GM12878 (cell line): ENCODE results near the gene SRGAP2C.
"Not testable (repeated sequence)": the region's sequence is repeated elsewhere in the genome, so short reads cannot be mapped to it uniquely, and the experiment has no call there.

ENCODE experiments used
- DPF2 ChIP-seq: fragments of 450-650 bp; IDR thresholded peaks from 2 replicates; pipeline ENCODE4 v1.6.1; 2017; ENCODE audit warnings: mild to moderate bottlenecking
- EGR1 ChIP-seq, 2 experiments: IDR thresholded peaks; 1 replicate in 1 of 2; 2 replicates in 1 of 2; pipeline ENCODE4 v1.6.1; 2011 to 2012; ENCODE audit warnings: low read depth in 2 of 2, low read length in 2 of 2, borderline replicate concordance in 1 of 2, mild to moderate bottlenecking in 1 of 2, moderate library complexity in 1 of 2
- IRF3 ChIP-seq: fragments of 450-650 bp; IDR thresholded peaks from 2 replicates; pipeline ENCODE4 v1.6.1; 2014; ENCODE audit warnings: mild to moderate bottlenecking
- JUND ChIP-seq: IDR thresholded peaks from 2 replicates; pipeline ENCODE4 v1.6.1; 2012; ENCODE audit warnings: low read depth, mild to moderate bottlenecking, low read length, improper control_type of control experiment, moderate library complexity
- MEF2A ChIP-seq: IDR thresholded peaks from 2 replicates; pipeline ENCODE4 v1.6.1; 2011; ENCODE audit warnings: low read depth, mild to moderate bottlenecking, low read length, moderate library complexity; ENCODE audit not compliant: insufficient read depth
- PAX8 ChIP-seq: fragments of 450-650 bp; IDR thresholded peaks from 2 replicates; pipeline ENCODE4 v1.6.1; 2017; ENCODE audit warnings: mild to moderate bottlenecking, moderate library complexity
- POLR2A ChIP-seq: IDR thresholded peaks from 2 replicates; pipeline ENCODE4 v1.6.1; 2011; ENCODE audit warnings: low read depth, mild to moderate bottlenecking, low read length
- POLR2AphosphoS5 ChIP-seq: IDR thresholded peaks from 2 replicates; pipeline ENCODE4 v1.6.1; 2011; ENCODE audit warnings: mild to moderate bottlenecking, low read length, inconsistent platforms
- TF ChIP-seq, protein P1 (sequence below), 3 experiments: IDR thresholded peaks in 2 of 3; conservative IDR thresholded peaks in 1 of 3; 2 replicates each; pipeline ENCODE4 v1.5.1; 2011; ENCODE audit warnings: low read depth in 3 of 3, low read length in 3 of 3, mild to moderate bottlenecking in 3 of 3, control low read depth in 2 of 3, moderate library complexity in 2 of 3, inconsistent platforms in 1 of 3, mixed read lengths in 1 of 3; ENCODE audit not compliant: control insufficient read depth in 2 of 3, insufficient read depth in 1 of 3; ENCODE audit errors: extremely low read depth in 1 of 3
- TF ChIP-seq, protein P2 (sequence below): IDR thresholded peaks from 2 replicates; pipeline ENCODE4 v1.6.1; 2012; ENCODE audit warnings: improper control_type of control experiment, low read depth, low read length; ENCODE audit not compliant: insufficient replicate concordance
- TF ChIP-seq, protein P3 (sequence below): fragments of 450-650 bp; IDR thresholded peaks from 2 replicates; pipeline ENCODE4 v1.6.1; 2016; ENCODE audit warnings: mild to moderate bottlenecking

- not testable (repeated sequence) for TF ChIP-seq PAX8; IRF3; MEF2A; POLR2A; DPF2; POLR2AphosphoS5; JUND; EGR1 (IDR thresholded peaks at IDR 0.05; ENCODE audit: borderline replicate concordance in 1 of 2, low read depth in 2 of 2, low read length in 2 of 2)
- TF ChIP-seq, protein P1, sequence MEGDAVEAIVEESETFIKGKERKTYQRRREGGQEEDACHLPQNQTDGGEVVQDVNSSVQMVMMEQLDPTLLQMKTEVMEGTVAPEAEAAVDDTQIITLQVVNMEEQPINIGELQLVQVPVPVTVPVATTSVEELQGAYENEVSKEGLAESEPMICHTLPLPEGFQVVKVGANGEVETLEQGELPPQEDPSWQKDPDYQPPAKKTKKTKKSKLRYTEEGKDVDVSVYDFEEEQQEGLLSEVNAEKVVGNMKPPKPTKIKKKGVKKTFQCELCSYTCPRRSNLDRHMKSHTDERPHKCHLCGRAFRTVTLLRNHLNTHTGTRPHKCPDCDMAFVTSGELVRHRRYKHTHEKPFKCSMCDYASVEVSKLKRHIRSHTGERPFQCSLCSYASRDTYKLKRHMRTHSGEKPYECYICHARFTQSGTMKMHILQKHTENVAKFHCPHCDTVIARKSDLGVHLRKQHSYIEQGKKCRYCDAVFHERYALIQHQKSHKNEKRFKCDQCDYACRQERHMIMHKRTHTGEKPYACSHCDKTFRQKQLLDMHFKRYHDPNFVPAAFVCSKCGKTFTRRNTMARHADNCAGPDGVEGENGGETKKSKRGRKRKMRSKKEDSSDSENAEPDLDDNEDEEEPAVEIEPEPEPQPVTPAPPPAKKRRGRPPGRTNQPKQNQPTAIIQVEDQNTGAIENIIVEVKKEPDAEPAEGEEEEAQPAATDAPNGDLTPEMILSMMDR (IDR thresholded peaks at IDR 0.05 in 2 of 3, conservative IDR thresholded peaks at IDR 0.05 in 1 of 3; ENCODE audit: control insufficient read depth in 2 of 3, extremely low read depth in 1 of 3, insufficient read depth in 1 of 3, low read depth in 3 of 3, low read length in 3 of 3), result not testable (repeated sequence)
- TF ChIP-seq, protein P2, sequence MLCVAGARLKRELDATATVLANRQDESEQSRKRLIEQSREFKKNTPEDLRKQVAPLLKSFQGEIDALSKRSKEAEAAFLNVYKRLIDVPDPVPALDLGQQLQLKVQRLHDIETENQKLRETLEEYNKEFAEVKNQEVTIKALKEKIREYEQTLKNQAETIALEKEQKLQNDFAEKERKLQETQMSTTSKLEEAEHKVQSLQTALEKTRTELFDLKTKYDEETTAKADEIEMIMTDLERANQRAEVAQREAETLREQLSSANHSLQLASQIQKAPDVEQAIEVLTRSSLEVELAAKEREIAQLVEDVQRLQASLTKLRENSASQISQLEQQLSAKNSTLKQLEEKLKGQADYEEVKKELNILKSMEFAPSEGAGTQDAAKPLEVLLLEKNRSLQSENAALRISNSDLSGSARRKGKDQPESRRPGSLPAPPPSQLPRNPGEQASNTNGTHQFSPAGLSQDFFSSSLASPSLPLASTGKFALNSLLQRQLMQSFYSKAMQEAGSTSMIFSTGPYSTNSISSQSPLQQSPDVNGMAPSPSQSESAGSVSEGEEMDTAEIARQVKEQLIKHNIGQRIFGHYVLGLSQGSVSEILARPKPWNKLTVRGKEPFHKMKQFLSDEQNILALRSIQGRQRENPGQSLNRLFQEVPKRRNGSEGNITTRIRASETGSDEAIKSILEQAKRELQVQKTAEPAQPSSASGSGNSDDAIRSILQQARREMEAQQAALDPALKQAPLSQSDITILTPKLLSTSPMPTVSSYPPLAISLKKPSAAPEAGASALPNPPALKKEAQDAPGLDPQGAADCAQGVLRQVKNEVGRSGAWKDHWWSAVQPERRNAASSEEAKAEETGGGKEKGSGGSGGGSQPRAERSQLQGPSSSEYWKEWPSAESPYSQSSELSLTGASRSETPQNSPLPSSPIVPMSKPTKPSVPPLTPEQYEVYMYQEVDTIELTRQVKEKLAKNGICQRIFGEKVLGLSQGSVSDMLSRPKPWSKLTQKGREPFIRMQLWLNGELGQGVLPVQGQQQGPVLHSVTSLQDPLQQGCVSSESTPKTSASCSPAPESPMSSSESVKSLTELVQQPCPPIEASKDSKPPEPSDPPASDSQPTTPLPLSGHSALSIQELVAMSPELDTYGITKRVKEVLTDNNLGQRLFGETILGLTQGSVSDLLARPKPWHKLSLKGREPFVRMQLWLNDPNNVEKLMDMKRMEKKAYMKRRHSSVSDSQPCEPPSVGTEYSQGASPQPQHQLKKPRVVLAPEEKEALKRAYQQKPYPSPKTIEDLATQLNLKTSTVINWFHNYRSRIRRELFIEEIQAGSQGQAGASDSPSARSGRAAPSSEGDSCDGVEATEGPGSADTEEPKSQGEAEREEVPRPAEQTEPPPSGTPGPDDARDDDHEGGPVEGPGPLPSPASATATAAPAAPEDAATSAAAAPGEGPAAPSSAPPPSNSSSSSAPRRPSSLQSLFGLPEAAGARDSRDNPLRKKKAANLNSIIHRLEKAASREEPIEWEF, result not testable (repeated sequence)
- TF ChIP-seq, protein P3, sequence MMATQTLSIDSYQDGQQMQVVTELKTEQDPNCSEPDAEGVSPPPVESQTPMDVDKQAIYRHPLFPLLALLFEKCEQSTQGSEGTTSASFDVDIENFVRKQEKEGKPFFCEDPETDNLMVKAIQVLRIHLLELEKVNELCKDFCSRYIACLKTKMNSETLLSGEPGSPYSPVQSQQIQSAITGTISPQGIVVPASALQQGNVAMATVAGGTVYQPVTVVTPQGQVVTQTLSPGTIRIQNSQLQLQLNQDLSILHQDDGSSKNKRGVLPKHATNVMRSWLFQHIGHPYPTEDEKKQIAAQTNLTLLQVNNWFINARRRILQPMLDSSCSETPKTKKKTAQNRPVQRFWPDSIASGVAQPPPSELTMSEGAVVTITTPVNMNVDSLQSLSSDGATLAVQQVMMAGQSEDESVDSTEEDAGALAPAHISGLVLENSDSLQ, result not testable (repeated sequence)
These were observed 96.7 kb downstream of the SRGAP2C start for GRCh38 chr1:121281480-121281879.
